ENCODE data around the gene KCNC4.

GRCh38 chr1:110243574-110243973 lies 33.5 kb downstream of the KCNC4 start:
- no peak for TF ChIP-seq GATA3 (IDR thresholded peaks at IDR 0.05; ENCODE audit: low read depth, low read length)
- no peak for TF ChIP-seq GATA2 (IDR thresholded peaks at IDR 0.05; ENCODE audit: low read depth, low read length)
